AG10803 (cell line): Measurements from ENCODE around the gene SYNPO.

Experiments
- DNase-seq: peaks from one replicate; pipeline ENCODE4 v3.0.0; 2010; ENCODE audit warnings: low read depth
- H3K4me3 ChIP-seq: 2 replicates; pipeline ENCODE4 v1.5.1; 2011; ENCODE audit warnings: mild to moderate bottlenecking, low read length, control low read depth
- TF ChIP-seq, protein P1 (sequence below): conservative IDR thresholded peaks from 2 replicates; pipeline ENCODE4 v1.5.1; 2011; ENCODE audit warnings: mild to moderate bottlenecking, low read length, control low read depth, inconsistent platforms

SYNPO gene

DNA sequence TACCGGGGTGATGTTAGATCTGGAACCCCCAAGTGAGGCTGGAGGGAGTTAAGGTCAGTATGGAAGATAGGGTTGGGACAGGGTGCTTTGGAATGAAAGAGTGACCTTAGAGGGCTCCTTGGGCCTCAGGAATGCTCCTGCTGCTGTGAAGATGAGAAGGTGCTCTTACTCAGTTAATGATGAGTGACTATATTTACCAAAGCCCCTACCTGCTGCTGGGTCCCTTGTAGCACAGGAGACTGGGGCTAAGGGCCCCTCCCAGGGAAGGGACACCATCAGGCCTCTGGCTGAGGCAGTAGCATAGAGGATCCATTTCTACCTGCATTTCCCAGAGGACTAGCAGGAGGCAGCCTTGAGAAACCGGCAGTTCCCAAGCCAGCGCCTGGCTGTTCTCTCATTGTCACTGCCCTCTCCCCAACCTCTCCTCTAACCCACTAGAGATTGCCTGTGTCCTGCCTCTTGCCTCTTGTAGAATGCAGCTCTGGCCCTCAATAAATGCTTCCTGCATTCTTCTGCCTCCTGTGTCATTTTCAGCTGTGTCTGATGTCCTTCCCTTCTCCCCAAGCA is 18.3 kb downstream of the SYNPO start:
- TF ChIP-seq, protein P1, sequence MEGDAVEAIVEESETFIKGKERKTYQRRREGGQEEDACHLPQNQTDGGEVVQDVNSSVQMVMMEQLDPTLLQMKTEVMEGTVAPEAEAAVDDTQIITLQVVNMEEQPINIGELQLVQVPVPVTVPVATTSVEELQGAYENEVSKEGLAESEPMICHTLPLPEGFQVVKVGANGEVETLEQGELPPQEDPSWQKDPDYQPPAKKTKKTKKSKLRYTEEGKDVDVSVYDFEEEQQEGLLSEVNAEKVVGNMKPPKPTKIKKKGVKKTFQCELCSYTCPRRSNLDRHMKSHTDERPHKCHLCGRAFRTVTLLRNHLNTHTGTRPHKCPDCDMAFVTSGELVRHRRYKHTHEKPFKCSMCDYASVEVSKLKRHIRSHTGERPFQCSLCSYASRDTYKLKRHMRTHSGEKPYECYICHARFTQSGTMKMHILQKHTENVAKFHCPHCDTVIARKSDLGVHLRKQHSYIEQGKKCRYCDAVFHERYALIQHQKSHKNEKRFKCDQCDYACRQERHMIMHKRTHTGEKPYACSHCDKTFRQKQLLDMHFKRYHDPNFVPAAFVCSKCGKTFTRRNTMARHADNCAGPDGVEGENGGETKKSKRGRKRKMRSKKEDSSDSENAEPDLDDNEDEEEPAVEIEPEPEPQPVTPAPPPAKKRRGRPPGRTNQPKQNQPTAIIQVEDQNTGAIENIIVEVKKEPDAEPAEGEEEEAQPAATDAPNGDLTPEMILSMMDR, result no peak
- no peak for DNase-seq
- H3K4me3 ChIP-seq, result no peak overlapping the region

DNA sequence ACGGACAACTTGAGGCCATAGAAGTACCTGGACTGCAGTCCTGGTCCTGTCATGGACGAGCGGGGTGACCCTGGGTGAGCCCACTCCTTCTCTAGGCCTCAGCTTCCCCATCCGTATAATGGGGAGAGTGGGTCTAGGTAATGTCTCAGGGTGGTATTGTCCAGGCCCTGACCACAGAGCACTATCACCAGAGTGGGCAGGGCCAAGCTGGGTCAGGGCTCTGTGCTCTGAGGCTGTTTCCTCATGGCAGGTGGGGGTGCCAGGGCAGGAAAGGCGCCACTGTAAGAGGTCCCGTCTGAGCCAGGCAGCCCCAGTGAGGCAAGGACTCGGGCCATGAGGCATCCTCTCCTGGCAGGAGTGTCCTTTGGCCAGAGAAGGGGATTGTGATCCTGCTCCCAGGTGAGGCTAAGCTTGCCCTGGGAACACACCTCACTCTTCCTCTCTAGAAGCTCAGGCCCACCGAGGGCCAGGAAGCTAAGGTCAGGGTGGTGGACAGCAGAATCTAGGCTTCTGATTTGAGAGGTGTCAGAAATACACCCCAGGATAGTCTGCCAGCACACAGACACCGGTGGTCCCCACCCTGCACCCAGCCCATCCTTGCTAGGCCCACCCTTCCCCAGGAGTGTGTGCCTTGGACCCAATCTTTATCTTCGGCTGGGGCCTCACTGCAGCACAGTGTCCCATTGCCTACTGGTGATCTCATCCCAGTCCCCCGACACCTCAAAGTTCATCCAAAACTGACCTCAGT is 19.1 kb downstream of the SYNPO start:
- TF ChIP-seq, protein P1, result no peak
- DNase-seq, result no peak
- H3K4me3 ChIP-seq, result no peak overlapping the region

DNA sequence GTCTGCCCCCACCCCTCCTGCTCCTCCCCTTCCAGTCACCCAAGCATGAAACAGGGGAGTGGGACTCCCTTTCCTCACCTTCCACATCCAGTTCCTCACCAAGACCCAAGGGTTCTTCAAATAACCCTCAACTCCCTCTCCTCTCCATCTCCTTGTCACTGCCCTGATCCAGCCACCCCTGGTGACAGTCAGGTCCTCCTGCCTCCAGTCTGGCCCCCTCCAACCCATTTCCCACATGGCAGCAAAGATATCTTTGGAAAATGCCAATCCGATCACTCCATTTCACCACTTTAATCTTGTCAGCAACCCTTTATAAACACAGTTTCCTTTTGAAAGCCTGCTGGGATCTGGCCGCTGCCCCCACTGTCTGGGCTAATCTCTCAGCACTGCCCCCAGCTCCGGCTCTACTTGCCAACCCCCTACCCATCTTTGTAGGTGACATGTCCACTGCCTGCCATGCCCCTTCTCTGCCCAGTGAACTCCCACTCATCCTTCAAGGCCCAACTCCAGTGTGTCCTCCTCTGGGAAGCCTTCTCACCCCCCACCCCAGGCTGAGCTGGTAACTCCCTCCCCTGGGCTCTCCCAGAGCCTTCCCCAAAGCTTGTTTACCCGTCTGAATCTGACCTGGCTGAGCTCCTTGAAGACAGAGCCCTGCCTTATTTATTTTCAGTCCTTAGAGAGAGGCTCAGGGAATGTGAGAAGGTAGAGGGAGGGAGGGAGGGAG is 19.8 kb downstream of the SYNPO start:
- no peak overlapping the region for H3K4me3 ChIP-seq
- no peak for DNase-seq
- TF ChIP-seq, protein P1, result no peak

DNA sequence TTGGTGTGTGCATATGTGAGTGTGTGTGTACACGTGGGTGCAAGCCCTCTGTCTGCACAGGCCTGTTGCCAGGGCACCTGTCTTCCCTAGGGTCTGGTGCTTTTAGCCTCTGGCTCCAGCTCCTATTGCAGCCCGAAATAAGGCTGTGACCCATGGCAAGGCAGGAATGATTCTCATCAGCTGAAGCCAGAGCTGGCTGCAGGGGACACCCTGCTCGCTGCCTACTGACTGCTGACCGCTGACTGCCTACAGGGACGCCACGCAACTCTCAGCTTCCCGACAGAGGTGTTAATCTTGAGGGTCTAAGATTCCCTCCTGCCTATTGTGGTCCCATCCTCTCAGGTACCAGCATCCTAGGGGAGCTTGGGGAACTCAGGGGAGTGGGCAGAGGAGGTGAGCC is 20.6 kb downstream of the SYNPO start, which contains the start of gene MYOZ3:
MYOZ3 (plus strand) TSS at position 166 of the 400 bp plus-strand sequence. CDS start 1,691 bp downstream, outside the sequence.
- H3K4me3 ChIP-seq, result no peak within 1 kb of the TSS
- TF ChIP-seq, protein P1, result no peak
- DNase-seq, result no peak

DNA sequence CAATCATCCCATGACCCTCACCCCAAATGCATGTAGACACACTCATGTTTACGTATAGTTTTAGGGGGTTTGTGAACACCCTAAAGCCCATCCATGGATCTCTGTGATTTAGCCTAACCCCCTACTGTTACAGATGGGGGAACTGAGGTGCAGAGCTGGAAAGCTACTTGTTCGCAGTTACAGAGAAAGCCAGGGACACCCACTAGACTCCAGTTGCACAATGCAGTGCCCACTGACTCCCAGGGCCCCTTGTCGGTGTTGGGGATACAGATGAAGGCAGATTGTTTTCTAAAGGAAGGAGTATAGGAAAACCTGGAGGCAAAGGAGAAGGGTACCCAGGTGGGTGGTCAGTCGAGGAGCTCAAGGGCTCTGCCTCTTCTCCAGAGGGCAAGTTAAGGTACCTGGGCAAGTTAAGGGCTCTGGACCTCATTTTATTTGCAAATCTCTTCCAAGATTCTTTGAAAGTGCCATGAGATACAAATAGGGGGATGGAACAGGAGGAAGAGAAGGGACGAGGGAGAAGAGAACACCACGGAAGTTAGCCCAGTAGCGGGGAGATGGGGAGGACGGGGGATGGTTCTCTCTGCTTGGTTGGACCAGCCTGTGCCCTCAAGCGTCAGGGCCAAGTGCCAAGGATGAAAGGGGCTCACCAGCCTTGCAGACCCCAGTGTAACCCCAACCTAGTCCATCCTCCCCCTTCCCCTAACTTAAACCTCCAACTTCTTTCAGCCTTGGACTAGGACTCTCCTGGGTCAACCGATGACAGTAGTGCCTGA is 21.5 kb downstream of the SYNPO start:
- DNase-seq, result no peak
- TF ChIP-seq, protein P1, result no peak
- no peak overlapping the region for H3K4me3 ChIP-seq

DNA sequence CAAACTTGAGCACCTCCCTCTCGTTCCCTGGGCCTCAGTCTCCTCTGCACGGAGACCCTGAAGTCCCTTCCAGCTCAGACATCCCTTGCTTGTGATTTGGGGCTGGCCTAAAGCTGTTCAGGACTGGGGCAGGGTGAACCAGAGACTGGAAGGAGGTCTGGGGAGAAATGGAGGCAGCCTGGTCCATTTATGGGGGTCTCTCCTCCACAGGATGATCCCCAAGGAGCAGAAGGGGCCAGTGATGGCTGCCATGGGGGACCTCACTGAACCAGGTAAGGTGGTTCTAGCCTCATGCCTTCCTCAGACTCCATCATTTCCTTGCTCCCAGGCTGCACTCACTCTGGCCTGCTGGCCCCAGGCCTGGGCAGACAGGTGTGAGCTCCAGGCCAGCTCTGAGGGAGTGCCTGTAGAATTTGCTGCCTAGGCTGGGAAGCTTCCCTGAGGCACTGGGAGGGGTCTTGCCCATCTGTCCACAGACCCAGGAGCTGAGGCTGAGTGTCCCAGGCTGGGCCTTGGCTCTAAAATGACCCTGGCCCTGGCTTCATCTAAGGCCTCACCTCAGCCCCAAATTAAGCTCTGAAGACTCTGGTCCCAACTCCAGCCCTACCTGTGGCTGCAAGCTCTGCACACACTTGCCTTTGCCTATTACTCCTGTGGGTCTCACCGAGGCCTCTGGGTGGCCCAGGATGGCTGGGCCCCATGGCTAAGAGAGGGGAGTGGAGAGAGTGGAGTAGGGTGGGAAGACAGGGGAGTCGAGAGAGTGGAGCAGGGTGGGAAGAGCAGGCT is 22.5 kb downstream of the SYNPO start:
- DNase-seq, result no peak
- TF ChIP-seq, protein P1, result no peak
- no peak overlapping the region for H3K4me3 ChIP-seq
